ENCODE measurements around the gene EFCAB9. TPM values are rescaled to one million over a fixed set of nuclear protein-coding genes. Genes with fewer than 3 reads are reported as not detected.

The EFCAB9 gene
- total and polyA plus RNA-seq, 2 of the 8 experiments (the other 6 are each of a cell fraction or from before 2014, with no cell fraction given) = not detected

DNA sequence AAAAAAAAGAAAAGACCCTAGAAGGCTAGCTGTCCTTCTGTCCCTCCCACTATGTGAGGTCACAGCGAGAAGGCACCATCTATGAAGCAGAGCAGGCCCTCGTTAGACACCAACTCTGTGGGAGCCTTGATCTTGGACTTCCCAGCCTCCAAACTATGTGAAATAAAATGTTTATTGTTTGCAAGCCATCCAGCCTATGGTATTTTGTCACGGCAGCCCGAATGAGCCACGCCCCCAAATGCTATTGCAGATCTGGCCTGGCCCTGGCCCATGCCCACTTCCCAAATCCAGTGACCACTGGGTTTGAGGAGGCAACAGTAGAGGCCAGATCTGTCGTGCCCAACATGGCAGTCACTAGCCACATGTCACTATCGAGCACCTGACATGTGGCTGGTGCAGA is 16.8 kb upstream of the EFCAB9 start:
- Histone ChIP-seq H3K56ac (replicated peaks; ENCODE audit: insufficient read length, low read depth, low read length) (no peak overlapping the region), H2BK120ac (replicated peaks; ENCODE audit: low read depth, low read length) (no peak overlapping the region), H3K4ac (replicated peaks; ENCODE audit: insufficient read length, low read depth, low read length) (no peak overlapping the region), H3K18ac (ENCODE audit: extremely low read depth, low read length) (no peak overlapping the region), H3K4me1 (replicated peaks in 1 of 4; ENCODE audit: control insufficient read depth in 3 of 4, insufficient read depth in 4 of 4, low read length in 3 of 4) (peaks cover 0 to 22% (median 7%) of the 10 kb centered on the region in 4 experiments; a peak in 4 of 7 replicates), H2AK5ac (ENCODE audit: low read depth, low read length) (no peak overlapping the region; the same call in 1 of the 2 replicates), H3K23ac (ENCODE audit: insufficient read length) (no peak overlapping the region), H3K4me3 (ENCODE audit: extremely low read depth in 1 of 4, insufficient read depth in 2 of 4, low read depth in 3 of 4, low read length in 4 of 4) (no peak overlapping the region), H2BK5ac (ENCODE audit: low read depth, low read length) (no peak overlapping the region), H3K9me3 (ENCODE audit: insufficient read depth in 2 of 2, low read depth in 1 of 2, low read length in 1 of 2) (no peaks in the 10 kb centered on the region), H3K27ac (ENCODE audit: low read depth, low read length) (no peak overlapping the region), H4K5ac (ENCODE audit: insufficient read length, low read depth, low read length) (no peak overlapping the region), H4K8ac (ENCODE audit: extremely low read depth, insufficient read depth, low read length) (no peak overlapping the region), H3K79me1 (ENCODE audit: low read depth, low read length) (peaks cover 3% of the 10 kb centered on the region; the same call in 1 of the 2 replicates), H3K27me3 (replicated peaks in 1 of 4; ENCODE audit: control insufficient read depth in 3 of 4, extremely low read depth in 1 of 4, insufficient read depth in 3 of 4, low read length in 3 of 4) (no peaks in the 10 kb centered on the region), H3K4me2 (ENCODE audit: insufficient read depth in 1 of 2, low read depth in 2 of 2, low read length in 2 of 2) (no peak overlapping the region), H2BK20ac (ENCODE audit: low read length) (no peak overlapping the region), H4K91ac (replicated peaks; ENCODE audit: insufficient read length, low read length) (no peak overlapping the region), H2AFZ (ENCODE audit: low read length) (no peak overlapping the region), H3K79me2 (ENCODE audit: control insufficient read depth in 1 of 2, insufficient read depth in 2 of 2, low read length in 2 of 2) (peaks cover 0 to 3% of the 10 kb centered on the region in 2 experiments; a peak in 1 of 4 replicates), H3K14ac (ENCODE audit: insufficient read length) (no peak overlapping the region), H2BK15ac (ENCODE audit: low read length) (no peak overlapping the region), H4K20me1 (replicated peaks in 1 of 2; ENCODE audit: control insufficient read depth in 1 of 2, insufficient read depth in 2 of 2, low read length in 2 of 2) (peaks cover 0 to 2% of the 10 kb centered on the region in 2 experiments), H2BK12ac (ENCODE audit: low read depth, low read length) (no peak overlapping the region; the same call in 1 of the 2 replicates), H3K23me2 (ENCODE audit: low read depth, low read length) (0 out of 2 replicates have a peak, but pooled peaks cover 3% of the 10 kb centered on the region), H3K9ac (replicated peaks in 1 of 4; ENCODE audit: extremely low read depth in 1 of 4, low read depth in 3 of 4, low read length in 3 of 4) (no peak overlapping the region), H3K36me3 (ENCODE audit: control insufficient read depth in 2 of 4, insufficient read depth in 4 of 4, low read length in 3 of 4) (no peaks in the 10 kb centered on the region)
- ChIA-PET POLR2A (ENCODE audit: partially characterized antibody) (interaction anchor here (4.1 kb wide), 1 partner anchor 10 kb away, joined by 27 read pairs; the partner anchor contains the start of gene STK10), CTCF (ENCODE audit: partially characterized antibody) (interaction anchor here (0.7 to 1.8 kb wide), 4 partner anchors 10 to 71 kb away, joined by 3 to 8 read pairs (median 4); partner anchors contain the start of gene STK10)
- no peak for FAIRE-seq
- no peak for DNase-seq (ENCODE audit: low read depth in 1 of 2, low spot score in 2 of 2)
- WGBS, 2 experiments (ENCODE audit: extremely low coverage in 1 of 2, insufficient coverage in 1 of 2, insufficient read length in 1 of 2, insufficient replicate concordance in 2 of 2, low coverage in 1 of 2, low lambda C conversion rate in 2 of 2, missing lambda C conversion rate in 1 of 2) = 95% methylated on average over 7 of the region's 7 CpGs; no CpG with 5 or more reads in 1 of the 2 experiments
- TF ChIP-seq EZH2 (IDR thresholded peaks at IDR 0.05; ENCODE audit: low read depth, low read length, severe bottlenecking) (no peak), TAF1 (IDR thresholded peaks at IDR 0.05; ENCODE audit: low read depth, low read length) (no peak), POLR2AphosphoS5 (IDR thresholded peaks at IDR 0.05; ENCODE audit: low read depth, low read length) (no peak), RFX5 (IDR thresholded peaks at IDR 0.05; ENCODE audit: borderline replicate concordance, low read depth, low read length) (no peak), KDM4A (IDR thresholded peaks at IDR 0.05; ENCODE audit: low read depth, low read length, severe bottlenecking) (no peak), CHD2 (IDR thresholded peaks at IDR 0.05; ENCODE audit: low read length) (no peak), SP1 (IDR thresholded peaks at IDR 0.05; ENCODE audit: low read depth, low read length) (no peak), RXRA (IDR thresholded peaks at IDR 0.05; ENCODE audit: insufficient read depth, low read depth, low read length) (no peak), SIRT6 (IDR thresholded peaks at IDR 0.05; ENCODE audit: low read length) (no peak)
- TF ChIP-seq, protein P1, sequence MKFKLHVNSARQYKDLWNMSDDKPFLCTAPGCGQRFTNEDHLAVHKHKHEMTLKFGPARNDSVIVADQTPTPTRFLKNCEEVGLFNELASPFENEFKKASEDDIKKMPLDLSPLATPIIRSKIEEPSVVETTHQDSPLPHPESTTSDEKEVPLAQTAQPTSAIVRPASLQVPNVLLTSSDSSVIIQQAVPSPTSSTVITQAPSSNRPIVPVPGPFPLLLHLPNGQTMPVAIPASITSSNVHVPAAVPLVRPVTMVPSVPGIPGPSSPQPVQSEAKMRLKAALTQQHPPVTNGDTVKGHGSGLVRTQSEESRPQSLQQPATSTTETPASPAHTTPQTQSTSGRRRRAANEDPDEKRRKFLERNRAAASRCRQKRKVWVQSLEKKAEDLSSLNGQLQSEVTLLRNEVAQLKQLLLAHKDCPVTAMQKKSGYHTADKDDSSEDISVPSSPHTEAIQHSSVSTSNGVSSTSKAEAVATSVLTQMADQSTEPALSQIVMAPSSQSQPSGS (IDR thresholded peaks at IDR 0.05; ENCODE audit: low read length) = no peak

Data from H1 (cell line).